CD14-positive monocyte (primary cell): Measurements from ENCODE around the gene KMT2E. TPM values are rescaled to one million over a fixed set of nuclear protein-coding genes. Genes with fewer than 3 reads are reported as not detected.

Experiments
- DNase-seq, 3 donors: peaks; one replicate each; pipeline ENCODE4 v3.0.0-alpha.2; 2011 to 2022
- H2AFZ ChIP-seq: 2 replicates; pipeline ENCODE4 v1.6.0; 2012; ENCODE audit warnings: mild to moderate bottlenecking, low read depth, low read length, inconsistent platforms; ENCODE audit not compliant: insufficient read depth, poor library complexity, severe bottlenecking
- H3K27ac ChIP-seq, 2 donors: 1 replicate in 1 of 2; 2 replicates in 1 of 2; pipeline ENCODE4 v1.5.1; 2012 to 2013; ENCODE audit warnings: low read length in 2 of 2, control low read depth in 1 of 2, inconsistent platforms in 1 of 2, low read depth in 1 of 2, mild to moderate bottlenecking in 1 of 2
- H3K27me3 ChIP-seq, 2 donors: one replicate each; pipeline versions ENCODE4 v1.6.0 to v1.6.1; 2011 to 2013; ENCODE audit warnings: low read length in 2 of 2; ENCODE audit not compliant: control insufficient read depth in 2 of 2, insufficient read depth in 2 of 2
- H3K36me3 ChIP-seq, 2 donors: replicated peaks in 1 of 2; 1 replicate in 1 of 2; 2 replicates in 1 of 2; pipeline versions ENCODE4 v1.5.1 to v1.6.1; 2012 to 2013; ENCODE audit warnings: low read length in 2 of 2, control low read depth in 1 of 2, inconsistent platforms in 1 of 2, mild to moderate bottlenecking in 1 of 2; ENCODE audit not compliant: insufficient read depth in 2 of 2, control insufficient read depth in 1 of 2
- H3K4me1 ChIP-seq, 2 donors: 1 replicate in 1 of 2; 2 replicates in 1 of 2; pipeline versions ENCODE4 v1.5.1 to v1.6.1; 2012 to 2013; ENCODE audit warnings: low read length in 2 of 2, control low read depth in 1 of 2, inconsistent platforms in 1 of 2, mild to moderate bottlenecking in 1 of 2, moderate library complexity in 1 of 2; ENCODE audit not compliant: insufficient read depth in 2 of 2, control insufficient read depth in 1 of 2
- H3K4me2 ChIP-seq: replicated peaks from 2 replicates; pipeline ENCODE3; 2012; ENCODE audit warnings: low read length, moderate library complexity, mild to moderate bottlenecking; ENCODE audit not compliant: poor library complexity, severe bottlenecking; ENCODE audit errors: extremely low read depth
- H3K4me3 ChIP-seq, 3 experiments: fragments of 200-600 bp in 1 of 3; sonication (generic) in 1 of 3; replicated peaks in 1 of 3; 1 replicate in 2 of 3; 2 replicates in 1 of 3; pipeline ENCODE4 v1.5.1; 2011 to 2013; ENCODE audit warnings: low read length in 3 of 3, mild to moderate bottlenecking in 3 of 3, control low read depth in 2 of 3, low read depth in 2 of 3, inconsistent platforms in 1 of 3, moderate library complexity in 1 of 3
- H3K79me2 ChIP-seq: 2 replicates; pipeline ENCODE4 v1.6.0; 2012; ENCODE audit warnings: mild to moderate bottlenecking, control low read depth, inconsistent platforms, low read length, moderate library complexity; ENCODE audit not compliant: insufficient read depth
- H3K9ac ChIP-seq: 2 replicates; pipeline ENCODE4 v1.6.0; 2017; ENCODE audit warnings: low read length, mild to moderate bottlenecking; ENCODE audit not compliant: insufficient read depth, poor library complexity, severe bottlenecking
- H3K9me3 ChIP-seq, 2 donors: replicated peaks in 1 of 2; 1 replicate in 1 of 2; 2 replicates in 1 of 2; pipeline versions ENCODE4 v1.5.1 to v1.6.1; 2012 to 2013; ENCODE audit warnings: low read length in 2 of 2, control low read depth in 1 of 2; ENCODE audit not compliant: control insufficient read depth in 1 of 2, insufficient read depth in 1 of 2
- H4K20me1 ChIP-seq: 2 replicates; pipeline ENCODE4 v1.6.0; 2012; ENCODE audit warnings: mild to moderate bottlenecking, low read length, control low read depth, moderate library complexity; ENCODE audit not compliant: insufficient read depth
- H3K27ac Mint-ChIP-seq, 7 donors: one replicate each; pipeline ENCODE4 v1.8.0; 2020; ENCODE audit warnings: mild to moderate bottlenecking in 7 of 7, mixed read lengths in 7 of 7, moderate library complexity in 6 of 7, inconsistent platforms in 2 of 7
- H3K27me3 Mint-ChIP-seq, 3 donors: one replicate each; pipeline ENCODE4 v1.8.0; 2021 to 2022; ENCODE audit warnings: low read depth in 3 of 3, mild to moderate bottlenecking in 3 of 3, mixed read lengths in 3 of 3, moderate library complexity in 3 of 3, inconsistent platforms in 1 of 3
- H3K36me3 Mint-ChIP-seq, 2 donors: one replicate each; pipeline ENCODE4 v1.8.0; 2020; ENCODE audit warnings: mixed read lengths in 2 of 2, inconsistent platforms in 1 of 2, mild to moderate bottlenecking in 1 of 2
- H3K4me1 Mint-ChIP-seq: one replicate; pipeline ENCODE4 v1.8.0; 2020; ENCODE audit warnings: mild to moderate bottlenecking, mixed read lengths
- H3K4me3 Mint-ChIP-seq, 2 donors: one replicate each; pipeline ENCODE4 v1.8.0; 2020; ENCODE audit warnings: mild to moderate bottlenecking in 2 of 2, mixed read lengths in 2 of 2, moderate library complexity in 1 of 2
- H3K9me3 Mint-ChIP-seq, 7 donors: one replicate each; pipeline ENCODE4 v1.8.0; 2020 to 2022; ENCODE audit warnings: mixed read lengths in 7 of 7, mild to moderate bottlenecking in 6 of 7, moderate library complexity in 6 of 7, inconsistent platforms in 2 of 7
- WGBS: methylation state at CpG from one replicate; pipeline ENCODE4 v1.1.5; 2013; ENCODE audit warnings: missing lambda C conversion rate; ENCODE audit not compliant: insufficient coverage; 5-methylcytosine and 5-hydroxymethylcytosine counted together
- intact Hi-C, 2 donors: fragments of 100-400 bp; cut with micrococcal nuclease; formaldehyde crosslinking; loops; one replicate each; pipeline versions ENCODE4 v1.15.0 to v1.15.1; 2023
- polyA plus RNA-seq, 3 donors: library from polyadenylated mRNA; depleted of rRNA in 1 of 3; unstranded in 2 of 3; stranded (reverse) in 1 of 3; fragments of 300-500 nt in 2 of 3; fragments of >200 nt in 1 of 3; fragmentation: Illumina TruSeq in 2 of 3; gene quantifications; 1 replicate in 2 of 3; 2 replicates in 1 of 3; pipeline ENCODE4 v1.2.3, GENCODE V29; 2012 to 2021
- TF ChIP-seq, protein P1 (sequence below): fragments of 200-600 bp; IDR thresholded peaks from one replicate; pipeline ENCODE4 v1.8.0; 2022; ENCODE audit warnings: antibody characterized with exemption, mild to moderate bottlenecking

KMT2E gene
- polyA plus RNA-seq, 3 donors, result 21.5 to 58.0 (median 33.1) TPM

DNA sequence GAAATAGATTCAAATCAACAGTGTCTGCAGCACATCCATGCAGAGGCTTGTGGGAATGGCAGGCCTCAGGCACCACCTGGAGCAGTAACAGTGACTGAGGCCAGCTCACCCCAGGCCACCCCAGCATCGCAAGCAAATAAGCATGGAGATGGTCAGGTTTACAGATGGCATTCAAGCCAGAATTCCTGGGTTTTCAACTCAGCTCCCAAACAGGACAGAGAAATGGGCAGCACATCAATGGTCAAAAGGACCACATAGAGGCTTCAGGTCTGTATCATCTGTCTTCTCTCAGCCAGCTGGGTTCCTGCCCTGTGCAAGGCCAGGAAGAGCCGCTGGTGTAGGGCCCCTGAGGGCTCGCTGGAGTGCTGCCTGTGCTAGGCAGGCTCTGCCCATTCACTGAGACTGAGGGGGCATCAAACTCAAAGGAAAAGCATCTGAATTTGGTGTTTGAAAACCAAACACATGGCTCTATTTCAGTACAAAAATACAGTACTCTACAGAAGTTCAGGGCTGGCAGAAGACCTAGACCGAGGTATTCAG is 112.5 kb downstream of the KMT2E start:
- peaks cover 39 to 87% of the 10 kb centered on the region in 2 donors for H3K36me3 ChIP-seq
- WGBS, result 99% methylated on average over 4 of the region's 4 CpGs
- H3K36me3 Mint-ChIP-seq, result peaks cover 49 to 83% of the 10 kb centered on the region in 2 donors

DNA sequence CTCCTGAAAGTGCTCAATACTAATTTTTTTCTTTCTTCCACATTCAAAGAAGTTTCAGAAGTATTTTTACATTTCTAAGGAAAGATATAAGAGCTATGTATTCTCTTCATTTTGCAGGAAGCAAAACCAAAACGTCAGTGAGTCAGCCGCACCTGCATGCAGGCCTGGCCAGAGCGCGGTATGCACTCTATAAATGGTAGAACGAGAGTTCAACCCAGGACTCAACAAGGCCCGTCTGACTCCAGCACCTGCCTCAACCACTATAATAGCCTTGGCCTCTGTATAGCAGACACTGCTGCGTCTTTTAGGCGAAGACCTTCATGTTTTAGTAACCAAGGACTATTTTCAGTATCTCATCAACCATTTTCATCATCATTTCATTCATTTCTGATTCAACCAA is 113.2 kb downstream of the KMT2E start:
- Histone ChIP-seq H3K4me2 (no peak overlapping the region), H3K4me3 (no peak overlapping the region), H3K79me2 (no peaks in the 10 kb centered on the region), H2AFZ (no peak overlapping the region), H3K4me1 (no peaks in the 10 kb centered on the region), H3K27ac (no peak overlapping the region), H3K9ac (no peak overlapping the region), H4K20me1 (peaks cover 13% of the 10 kb centered on the region), H3K27me3 (no peaks in the 10 kb centered on the region), H3K36me3 (peaks cover 45 to 90% of the 10 kb centered on the region in 2 donors), H3K9me3 (no peaks in the 10 kb centered on the region)
- H3K4me1 Mint-ChIP-seq, result no peaks in the 10 kb centered on the region
- TF ChIP-seq, protein P1, sequence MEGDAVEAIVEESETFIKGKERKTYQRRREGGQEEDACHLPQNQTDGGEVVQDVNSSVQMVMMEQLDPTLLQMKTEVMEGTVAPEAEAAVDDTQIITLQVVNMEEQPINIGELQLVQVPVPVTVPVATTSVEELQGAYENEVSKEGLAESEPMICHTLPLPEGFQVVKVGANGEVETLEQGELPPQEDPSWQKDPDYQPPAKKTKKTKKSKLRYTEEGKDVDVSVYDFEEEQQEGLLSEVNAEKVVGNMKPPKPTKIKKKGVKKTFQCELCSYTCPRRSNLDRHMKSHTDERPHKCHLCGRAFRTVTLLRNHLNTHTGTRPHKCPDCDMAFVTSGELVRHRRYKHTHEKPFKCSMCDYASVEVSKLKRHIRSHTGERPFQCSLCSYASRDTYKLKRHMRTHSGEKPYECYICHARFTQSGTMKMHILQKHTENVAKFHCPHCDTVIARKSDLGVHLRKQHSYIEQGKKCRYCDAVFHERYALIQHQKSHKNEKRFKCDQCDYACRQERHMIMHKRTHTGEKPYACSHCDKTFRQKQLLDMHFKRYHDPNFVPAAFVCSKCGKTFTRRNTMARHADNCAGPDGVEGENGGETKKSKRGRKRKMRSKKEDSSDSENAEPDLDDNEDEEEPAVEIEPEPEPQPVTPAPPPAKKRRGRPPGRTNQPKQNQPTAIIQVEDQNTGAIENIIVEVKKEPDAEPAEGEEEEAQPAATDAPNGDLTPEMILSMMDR, result no peak
- peaks cover 0 to 1% (median 0%) of the 10 kb centered on the region in 3 donors for H3K27me3 Mint-ChIP-seq
- WGBS, result 91% methylated on average over 8 of the region's 8 CpGs
- no peak overlapping the region for H3K4me3 Mint-ChIP-seq
- H3K36me3 Mint-ChIP-seq, result peaks cover 55 to 89% of the 10 kb centered on the region in 2 donors
- no peak overlapping the region for H3K27ac Mint-ChIP-seq
- intact Hi-C loops, result no loop called here
- DNase-seq, result no peak
- no peaks in the 10 kb centered on the region for H3K9me3 Mint-ChIP-seq

More for the DNA sequence above, 112.5 kb downstream of the KMT2E start:
- Mint-ChIP-seq H3K27me3 (peaks cover 0 to 1% (median 0%) of the 10 kb centered on the region in 3 donors), H3K4me1 (no peaks in the 10 kb centered on the region), H3K9me3 (no peaks in the 10 kb centered on the region), H3K4me3 (no peak overlapping the region), H3K27ac (peak overlapping the region in 1 of 7 donors; percentile 54)
- peaks cover 13% of the 10 kb centered on the region for H4K20me1 ChIP-seq
- H3K9me3 ChIP-seq, result no peaks in the 10 kb centered on the region
- no peaks in the 10 kb centered on the region for H3K4me1 ChIP-seq
- H3K79me2 ChIP-seq, result no peaks in the 10 kb centered on the region
- no peak overlapping the region for H3K4me2 ChIP-seq
- no peak overlapping the region for H2AFZ ChIP-seq
- H3K27ac ChIP-seq, result no peak overlapping the region
- H3K9ac ChIP-seq, result no peak overlapping the region
- DNase-seq, result no peak
- TF ChIP-seq, protein P1, result no peak
- H3K4me3 ChIP-seq, result no peak overlapping the region
- intact Hi-C loops, result no loop called here
- H3K27me3 ChIP-seq, result no peaks in the 10 kb centered on the region
